Subcutaneous adipose tissue (tissue), 4 donors: ENCODE data around the gene PYGL. TPM values are rescaled to one million over a fixed set of nuclear protein-coding genes. Genes with fewer than 3 reads are reported as not detected.

Source experiments
- total RNA-seq, 4 donors: library from RNA; depleted of rRNA; stranded (reverse); fragments of >200 nt; gene quantifications; one replicate each; pipeline ENCODE4 v1.1.0, GENCODE V29; 2016
- TF ChIP-seq, protein P1 (sequence below): fragments of 450-650 bp; IDR thresholded peaks from one replicate; pipeline ENCODE4 v1.5.1; 2016; ENCODE audit warnings: low read depth, mild to moderate bottlenecking, control low read depth, antibody characterized with exemption, moderate library complexity

The PYGL gene
- total RNA-seq, 4 donors from 2014 or later = 102 to 201 (median 147) TPM

DNA sequence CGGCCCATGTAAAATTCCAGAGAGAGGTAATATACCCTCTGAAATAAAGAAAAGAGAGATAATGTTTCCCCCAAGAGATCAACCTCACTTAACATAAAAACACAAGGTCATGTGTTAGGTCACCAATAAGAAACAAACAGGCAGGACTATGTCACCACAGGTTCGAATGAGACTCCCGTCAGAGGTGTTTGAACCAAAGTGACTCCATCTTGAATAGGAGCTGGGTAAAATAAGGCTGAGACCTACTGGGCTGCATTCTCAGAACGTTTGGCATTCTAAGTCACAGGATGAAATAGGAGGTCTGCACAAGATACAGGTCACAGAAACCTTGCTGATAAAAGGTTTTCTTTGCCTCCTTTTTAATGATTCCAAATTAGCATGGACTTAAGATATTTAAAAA is 6.5 kb downstream of the PYGL start:
- TF ChIP-seq, protein P1, sequence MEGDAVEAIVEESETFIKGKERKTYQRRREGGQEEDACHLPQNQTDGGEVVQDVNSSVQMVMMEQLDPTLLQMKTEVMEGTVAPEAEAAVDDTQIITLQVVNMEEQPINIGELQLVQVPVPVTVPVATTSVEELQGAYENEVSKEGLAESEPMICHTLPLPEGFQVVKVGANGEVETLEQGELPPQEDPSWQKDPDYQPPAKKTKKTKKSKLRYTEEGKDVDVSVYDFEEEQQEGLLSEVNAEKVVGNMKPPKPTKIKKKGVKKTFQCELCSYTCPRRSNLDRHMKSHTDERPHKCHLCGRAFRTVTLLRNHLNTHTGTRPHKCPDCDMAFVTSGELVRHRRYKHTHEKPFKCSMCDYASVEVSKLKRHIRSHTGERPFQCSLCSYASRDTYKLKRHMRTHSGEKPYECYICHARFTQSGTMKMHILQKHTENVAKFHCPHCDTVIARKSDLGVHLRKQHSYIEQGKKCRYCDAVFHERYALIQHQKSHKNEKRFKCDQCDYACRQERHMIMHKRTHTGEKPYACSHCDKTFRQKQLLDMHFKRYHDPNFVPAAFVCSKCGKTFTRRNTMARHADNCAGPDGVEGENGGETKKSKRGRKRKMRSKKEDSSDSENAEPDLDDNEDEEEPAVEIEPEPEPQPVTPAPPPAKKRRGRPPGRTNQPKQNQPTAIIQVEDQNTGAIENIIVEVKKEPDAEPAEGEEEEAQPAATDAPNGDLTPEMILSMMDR = no peak

DNA sequence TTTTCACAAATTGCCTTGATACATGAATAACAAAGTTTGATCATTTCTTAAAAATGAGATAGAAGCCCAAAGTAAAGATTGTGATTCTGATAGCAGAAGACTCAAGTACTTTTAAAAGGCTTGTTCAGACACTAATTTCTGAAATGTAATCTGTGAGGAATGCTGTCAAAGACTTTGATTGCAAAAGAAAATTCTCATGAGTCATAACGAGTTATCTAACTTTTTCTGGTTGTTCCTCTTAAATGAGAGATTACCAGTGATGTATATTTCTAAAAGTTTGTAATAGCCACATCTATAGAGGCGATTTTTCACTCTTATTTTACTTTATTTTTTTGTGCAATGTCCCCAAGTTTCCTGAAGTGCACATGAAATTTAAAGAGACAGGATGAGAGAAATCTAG is 7.0 kb downstream of the PYGL start:
- TF ChIP-seq, protein P1 = no peak

GRCh38 chr14:50936882-50937281 is 7.4 kb downstream of the PYGL start:
- TF ChIP-seq, protein P1 = no peak

- TF ChIP-seq, protein P1 = no peak
These were observed 8.3 kb downstream of the PYGL start for GRCh38 chr14:50936016-50936340.

DNA sequence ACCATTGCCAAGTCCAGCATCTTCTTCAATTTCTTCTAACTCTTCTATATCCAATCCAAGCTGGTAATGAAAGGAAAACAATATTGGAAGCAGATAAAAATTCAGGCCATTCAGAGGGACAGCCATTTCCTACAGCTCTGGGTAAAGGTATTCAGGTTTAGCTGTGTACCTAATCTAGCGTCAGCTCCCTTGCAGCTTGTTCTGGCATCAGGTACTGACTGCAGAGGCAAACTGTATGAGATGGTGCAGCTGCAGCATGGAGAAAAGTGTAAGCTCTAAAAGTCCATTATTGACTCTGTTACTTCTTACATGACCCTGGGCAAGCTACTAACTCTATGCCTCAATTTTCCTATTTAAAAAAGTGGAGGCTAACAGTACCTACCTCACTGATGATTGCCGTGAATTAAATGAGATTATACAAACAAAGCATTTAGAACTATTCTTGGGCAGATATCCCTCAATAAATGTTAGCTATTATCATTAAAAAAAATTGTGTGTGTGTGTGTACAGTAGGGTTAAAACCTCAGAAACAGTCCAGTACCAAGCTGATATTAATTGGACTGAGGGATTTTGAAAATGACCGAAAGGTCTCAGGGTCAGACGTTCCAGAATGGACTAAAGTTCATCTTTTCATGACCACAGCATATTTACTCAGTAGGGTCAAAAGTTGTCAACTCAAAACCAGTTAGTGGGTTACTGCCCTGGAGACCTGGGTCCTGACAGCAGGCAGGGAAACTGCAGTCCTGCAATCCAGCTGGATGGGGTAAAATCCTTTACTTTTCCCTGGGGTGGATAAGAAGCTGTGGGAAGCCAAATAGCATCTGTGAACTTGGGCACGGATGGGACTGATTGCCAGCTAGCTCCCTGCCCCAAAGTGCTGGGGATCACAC is 8.9 kb downstream of the PYGL start:
- TF ChIP-seq, protein P1 = no peak

DNA sequence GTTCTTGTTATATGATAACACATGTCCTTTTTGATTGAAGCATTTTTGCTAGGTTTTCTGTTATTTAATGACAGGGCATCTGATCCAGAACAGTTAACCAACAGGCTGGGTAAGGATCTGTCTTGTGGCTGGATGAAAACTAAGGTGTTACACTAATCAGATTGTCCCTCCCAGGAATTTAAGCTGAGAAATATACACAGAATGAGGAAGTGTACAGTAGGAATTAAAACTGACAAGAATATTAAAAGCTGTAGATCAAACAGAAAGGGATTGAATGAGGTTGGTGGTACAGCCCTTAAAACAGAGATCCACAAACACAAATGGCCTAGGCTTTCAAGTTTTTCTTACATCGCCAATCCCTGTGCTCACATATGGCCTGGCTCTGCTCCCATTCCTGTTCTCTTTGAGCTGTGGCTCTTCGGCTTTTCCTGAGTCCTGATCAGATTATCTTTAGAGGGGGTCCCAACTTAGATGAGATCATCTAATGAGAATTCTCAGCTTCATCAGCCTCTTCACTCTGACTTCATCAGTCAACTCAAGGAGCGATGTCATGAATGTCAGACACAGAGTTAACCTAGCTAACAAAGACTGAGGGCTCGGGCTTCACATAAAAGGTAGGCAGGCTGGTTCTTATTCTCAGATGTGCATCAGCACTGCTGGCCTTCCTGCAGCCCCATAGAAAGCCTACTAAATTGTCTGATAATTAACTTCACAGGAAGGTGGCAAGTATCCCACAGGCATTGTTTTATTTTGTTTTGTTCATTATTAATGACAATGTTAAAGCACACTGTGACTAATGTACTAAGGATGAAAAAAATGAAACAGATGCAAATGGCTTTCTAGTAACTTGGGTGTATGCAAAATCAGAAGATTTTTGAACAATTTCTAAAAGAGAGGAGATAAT is 11.4 kb downstream of the PYGL start:
- TF ChIP-seq, protein P1 = no peak

- TF ChIP-seq, protein P1 = no peak
These were observed 12.1 kb downstream of the PYGL start for GRCh38 chr14:50932156-50932555.
